Measurements from ENCODE around the gene SEMA3B.
"Not testable (repeated sequence)": the region's sequence is repeated elsewhere in the genome, so short reads cannot be mapped to it uniquely, and the experiment has no call there.

Gene SEMA3B
- total RNA-seq, result 0.52 to 1.8 reads per million in 2 experiments

DNA sequence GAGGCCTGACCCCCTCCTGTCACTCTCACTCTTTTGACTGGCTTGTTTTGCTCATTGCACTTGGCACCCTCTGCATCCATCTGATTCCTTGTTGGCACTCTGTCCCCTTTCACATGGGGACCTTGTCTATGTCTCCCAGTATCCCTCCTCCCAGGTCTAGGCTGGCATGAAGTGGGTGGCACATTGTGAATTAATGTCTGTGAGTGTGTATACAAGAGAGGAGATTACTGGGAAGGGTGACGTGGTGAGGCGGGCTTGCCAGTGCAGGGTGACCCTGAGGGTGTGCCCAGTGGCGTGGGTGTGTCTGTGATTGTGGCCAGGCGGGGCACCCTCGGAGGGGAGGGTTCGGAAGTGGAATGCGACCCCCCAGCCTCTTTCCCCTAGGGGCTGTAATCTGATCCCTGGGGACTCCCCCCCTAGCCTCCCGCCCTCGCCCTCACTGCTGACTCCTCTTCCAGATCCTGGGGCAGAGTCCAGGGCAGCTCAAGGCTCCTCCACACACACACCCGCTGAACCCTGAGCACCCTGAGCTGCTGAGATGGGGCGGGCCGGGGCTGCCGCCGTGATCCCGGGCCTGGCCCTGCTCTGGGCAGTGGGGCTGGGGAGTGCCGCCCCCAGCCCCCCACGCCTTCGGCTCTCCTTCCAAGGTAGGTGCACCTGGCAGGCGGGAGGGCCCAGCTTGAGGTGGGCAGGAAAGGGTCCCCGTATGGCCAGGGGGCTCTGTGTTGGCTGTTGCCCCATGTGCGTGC, at the start of gene SEMA3B:
SEMA3B (plus strand) TSS at position 445 of the 749 bp plus-strand sequence; CDS start at position 539, 94 bp downstream.
- no peak for DNase-seq (ENCODE audit: low read depth)

DNA sequence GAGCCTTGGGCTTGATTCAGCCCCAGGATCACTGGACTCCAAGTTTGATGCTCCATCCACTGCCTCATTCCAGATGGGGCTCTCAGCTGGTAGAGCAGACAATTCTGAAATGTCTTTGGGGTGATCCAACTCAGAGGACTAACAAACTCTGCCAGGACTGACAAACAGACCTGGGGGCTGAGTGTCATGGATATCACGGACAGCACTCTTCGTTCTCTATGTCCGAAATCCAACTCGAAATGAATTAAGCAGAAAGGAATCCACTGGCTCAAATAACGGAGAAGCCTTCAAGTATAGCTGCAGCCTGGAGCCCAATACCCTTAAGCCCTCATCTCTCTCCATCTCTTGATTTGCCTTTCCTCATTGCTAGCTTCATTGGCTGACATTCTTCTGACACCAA, 49.7 kb upstream of the SEMA3B start:
- no peak for DNase-seq (ENCODE audit: low read depth)

DNA sequence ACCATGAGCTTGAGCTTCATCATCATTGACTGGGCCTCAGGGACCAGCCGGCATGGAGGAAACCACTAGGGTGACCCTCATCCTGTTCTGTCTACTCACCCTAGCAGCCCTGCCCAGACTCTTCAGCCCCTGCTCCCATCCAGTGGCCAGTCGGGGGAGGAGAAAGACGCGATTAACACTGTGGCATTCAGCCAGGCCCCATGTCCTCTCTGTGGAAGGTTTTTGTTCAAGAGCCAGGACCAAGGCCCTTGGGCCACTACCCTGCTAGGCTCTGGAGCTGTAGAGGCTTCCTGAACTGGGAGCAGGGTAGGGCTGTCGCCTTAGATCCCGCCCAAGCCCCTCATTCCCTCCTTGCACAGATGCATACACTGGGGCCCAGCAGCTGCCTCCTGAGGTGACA, 48.8 kb upstream of the SEMA3B start:
- DNase-seq (ENCODE audit: low read depth), result no peak

DNA sequence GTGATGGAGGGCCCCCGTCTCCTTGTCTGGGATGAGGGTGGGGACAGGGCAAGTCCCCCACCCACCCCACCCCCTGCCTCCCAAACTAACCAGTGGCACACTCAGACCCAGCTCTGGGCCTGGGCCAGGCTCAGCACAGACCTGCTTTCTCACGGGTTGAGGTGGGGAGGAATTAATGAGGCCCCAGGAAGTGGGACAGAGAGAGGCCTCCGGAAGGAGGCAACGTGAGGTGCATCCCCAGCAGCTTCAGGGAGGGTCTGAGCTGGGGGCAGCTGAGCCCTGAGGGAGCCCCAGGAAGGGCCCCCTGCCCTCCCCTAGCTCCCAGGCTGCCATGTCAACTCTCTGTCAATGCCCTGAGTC, 47.9 kb upstream of the SEMA3B start:
- DNase-seq (ENCODE audit: low read depth), result no peak

DNA sequence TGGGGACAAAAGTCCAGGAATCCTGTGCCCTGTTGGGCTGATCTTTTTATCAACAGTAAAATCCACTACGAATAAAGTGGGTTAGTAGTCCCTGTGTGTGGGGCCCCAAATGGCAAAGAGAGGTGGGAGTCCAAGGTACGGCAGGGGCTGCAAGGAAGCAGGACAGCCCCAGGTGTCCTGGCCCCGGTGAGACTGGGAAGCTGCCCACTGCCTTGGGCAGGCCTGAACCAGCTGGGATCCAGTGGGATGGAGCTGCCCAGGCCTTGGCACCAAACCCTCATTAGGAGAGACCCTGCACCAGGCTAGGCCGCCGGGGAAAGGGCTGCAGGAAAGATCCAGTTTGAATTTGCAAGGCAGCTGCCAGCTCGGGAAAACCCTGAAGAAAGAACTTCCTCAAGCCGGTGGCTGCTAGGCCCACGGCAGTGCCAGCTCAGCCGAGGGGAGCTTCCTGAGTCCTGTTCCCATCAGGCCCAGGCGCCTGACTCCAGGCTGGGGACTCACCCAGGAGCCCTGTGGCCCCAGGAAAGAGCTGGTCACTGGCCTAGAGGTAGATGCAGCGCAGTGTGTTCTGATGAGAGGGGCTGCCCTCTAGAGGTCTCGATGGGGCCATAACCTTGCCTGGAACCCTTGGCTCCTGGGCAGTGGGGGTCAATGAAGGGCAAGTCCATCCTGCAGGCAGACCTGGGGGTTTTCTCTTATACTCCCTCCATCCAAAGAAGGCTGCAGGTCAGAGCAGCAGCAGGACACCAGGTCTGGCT, 47.4 kb upstream of the SEMA3B start:
- DNase-seq (ENCODE audit: low read depth), result no peak

DNA sequence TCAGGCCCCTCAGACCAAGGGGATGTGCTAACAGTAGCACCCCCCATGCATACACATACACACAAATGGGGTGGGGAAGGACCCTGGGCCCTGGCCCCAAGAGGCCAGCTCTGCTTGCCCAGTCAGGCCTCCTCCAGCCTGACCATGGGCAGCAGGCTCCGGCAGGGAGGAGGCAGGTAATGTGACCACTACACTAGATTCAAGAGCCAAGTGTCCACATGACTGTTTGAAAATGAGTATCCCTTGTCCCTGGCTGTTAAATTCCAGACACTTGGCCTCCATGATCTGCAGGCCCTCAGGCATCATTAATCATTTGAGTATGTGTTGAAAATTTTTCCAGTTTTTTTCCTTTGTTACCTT, 46.8 kb upstream of the SEMA3B start:
- DNase-seq (ENCODE audit: low read depth), result no peak

DNA sequence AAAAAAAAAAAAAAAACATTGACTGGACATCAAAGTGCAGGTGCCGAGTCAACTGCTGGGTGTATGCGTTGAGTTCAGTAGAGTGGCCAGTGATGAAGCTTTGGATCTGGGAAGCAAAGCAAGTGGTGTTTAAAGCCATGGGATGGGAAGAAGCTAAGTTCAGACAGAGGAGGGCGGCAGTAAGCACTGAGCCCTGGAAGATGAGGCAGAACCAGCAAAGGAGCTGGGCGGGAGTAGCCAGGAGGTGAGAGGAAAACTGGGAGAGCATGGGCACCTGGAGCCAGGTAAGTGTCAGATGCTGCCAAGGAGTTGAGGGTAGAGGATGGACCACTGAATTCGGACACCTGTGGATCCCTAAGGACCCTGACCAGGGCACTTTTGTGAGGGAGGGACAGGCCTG, 44.3 kb upstream of the SEMA3B start:
- no peak for DNase-seq (ENCODE audit: low read depth)

DNA sequence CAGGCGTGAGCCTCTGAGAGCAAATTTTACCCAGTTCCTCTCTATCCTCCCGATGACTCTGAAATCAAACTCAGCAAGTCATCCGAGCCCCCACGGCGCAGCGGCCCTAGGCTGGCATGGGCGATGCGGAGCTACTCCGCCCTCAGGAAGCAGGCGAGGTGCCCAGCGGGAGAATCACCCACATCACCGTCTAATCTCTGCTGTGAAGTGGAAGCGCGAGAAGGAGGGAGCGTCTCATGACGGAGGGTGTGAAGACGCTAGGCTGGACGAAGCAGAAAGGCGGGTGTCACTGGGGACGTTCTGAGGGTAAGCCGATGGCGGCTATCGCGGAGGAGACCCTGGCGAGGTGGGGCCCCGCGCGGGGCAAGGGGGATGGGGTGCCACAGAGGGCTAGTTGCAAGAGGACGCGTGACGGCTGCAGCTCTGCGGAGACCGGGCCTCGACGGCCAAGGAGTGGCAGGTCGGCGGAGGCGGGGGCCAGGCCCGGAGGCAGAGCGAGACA, 42.0 kb upstream of the SEMA3B start:
- no peak for DNase-seq (ENCODE audit: low read depth)

DNA sequence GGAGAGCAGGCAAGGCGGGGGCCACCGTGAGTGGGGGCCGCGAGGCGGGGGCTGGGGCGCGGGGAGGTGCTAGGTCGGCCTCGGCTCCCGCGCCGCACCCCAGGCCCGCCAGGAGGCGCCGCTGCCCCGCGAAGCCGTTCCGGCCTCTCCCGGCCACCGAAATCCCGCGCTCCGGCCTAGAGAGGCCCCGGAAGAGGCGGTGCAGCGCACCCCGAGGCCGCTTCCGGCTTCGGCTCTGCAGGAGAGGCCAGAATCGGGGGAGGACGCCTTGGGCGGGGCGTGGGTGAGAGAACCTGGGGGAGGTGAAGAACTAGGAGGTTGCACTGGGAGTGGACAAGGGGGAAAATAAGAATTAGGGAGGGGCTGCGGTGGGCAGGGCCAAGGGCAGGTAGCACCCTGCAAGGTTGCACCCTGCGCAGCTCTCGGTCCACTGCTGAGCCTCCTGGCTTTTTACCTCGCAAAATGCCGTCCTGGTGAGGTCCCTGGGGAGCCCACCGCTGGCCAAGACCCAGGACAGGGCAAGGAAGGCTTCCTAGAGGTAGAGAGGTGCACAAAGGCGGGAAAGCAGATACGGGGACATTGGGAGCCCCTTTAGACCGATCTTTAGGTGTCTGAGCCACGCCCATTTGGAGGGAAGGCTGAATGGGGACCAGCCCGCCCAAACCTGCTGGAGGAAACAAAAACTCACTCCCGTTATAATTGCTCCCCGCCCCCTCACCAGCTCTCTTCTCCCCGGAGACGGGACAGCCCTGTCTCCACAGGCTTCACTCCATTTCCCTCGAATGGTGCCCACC, 41.4 kb upstream of the SEMA3B start:
- DNase-seq (ENCODE audit: low read depth), result peak; percentile 83

DNA sequence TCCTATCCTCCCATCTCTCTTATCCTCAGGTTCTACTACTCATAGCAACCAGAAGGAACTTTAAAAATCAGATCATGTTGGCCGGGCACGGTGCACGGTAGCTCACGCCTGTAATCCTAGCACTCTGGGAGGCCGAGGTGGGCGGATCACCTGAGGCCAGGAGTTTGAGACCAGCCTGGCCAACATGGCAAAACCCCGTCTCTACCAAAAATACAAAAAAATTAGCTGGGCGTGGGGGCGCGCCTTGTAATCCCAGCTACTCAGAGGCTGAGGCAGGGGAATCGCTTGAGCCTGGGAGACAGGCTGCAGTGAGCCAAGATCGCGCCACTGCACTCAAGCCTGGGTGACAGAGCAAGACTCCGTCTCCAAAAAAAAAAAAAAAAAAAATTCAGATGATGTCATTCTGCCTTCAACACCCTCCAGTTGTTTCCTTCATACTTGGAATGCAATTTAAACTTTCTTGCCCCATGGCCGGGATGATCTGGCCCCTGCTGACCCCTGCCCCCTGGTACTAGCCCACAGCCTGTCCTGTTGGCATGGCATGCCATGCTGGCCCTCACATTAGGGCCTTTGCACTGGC, 40.7 kb upstream of the SEMA3B start:
- DNase-seq (ENCODE audit: low read depth), result not testable (repeated sequence)

DNA sequence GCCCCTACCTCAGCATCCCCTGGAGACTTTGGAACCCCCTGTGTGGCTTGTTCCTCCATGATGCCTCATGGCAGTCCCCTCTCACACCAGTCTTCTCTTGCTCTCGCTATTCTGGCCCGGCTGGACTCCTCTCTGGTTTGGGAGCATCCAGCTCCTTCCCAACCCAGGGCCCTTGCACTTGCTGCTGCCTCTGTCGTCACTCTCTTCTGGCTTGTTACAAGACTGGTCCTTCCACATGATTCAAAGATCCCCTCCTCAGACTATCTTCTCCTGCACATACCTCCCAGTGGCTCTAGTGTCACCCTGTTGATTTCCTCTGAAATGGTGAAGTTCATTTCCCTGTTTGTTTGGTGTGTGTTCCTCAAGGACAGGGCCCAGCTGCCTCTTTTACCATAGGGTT, 39.5 kb upstream of the SEMA3B start:
- no peak for DNase-seq (ENCODE audit: low read depth)

DNA sequence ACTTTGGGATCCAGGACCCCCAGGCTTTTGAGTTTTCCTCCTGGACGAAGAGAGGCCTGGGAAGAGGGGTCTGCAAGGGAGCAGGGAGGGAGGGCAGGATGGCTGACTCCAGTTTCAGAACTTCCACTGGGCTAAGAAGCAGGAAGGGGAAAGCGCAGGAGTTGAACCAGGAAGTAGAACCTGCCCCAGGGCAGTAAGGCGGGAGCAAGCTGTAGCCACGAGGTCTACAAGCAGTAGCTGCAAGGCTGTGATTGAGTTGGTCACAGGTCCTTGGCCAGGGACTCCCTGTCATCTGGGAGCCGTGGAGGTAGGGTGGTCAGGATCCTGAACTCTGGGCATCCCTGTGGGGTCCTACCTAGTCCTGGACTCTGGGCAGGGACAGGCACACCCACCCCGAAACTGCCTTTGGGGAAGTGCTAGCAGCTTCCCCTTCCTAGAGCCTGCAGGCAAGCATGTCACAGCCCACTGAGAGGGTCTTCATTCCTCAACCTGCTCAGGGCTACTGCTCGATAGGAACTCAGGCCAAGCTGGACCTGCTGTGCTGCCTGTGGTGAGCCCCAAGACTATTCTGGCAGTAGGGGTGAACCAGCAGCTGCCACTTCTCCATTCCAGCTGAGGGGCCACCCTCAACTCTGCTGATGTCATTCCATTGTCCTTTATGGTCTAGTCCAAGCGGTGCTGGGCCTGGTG, 38.7 kb upstream of the SEMA3B start:
- no peak for DNase-seq (ENCODE audit: low read depth)

DNA sequence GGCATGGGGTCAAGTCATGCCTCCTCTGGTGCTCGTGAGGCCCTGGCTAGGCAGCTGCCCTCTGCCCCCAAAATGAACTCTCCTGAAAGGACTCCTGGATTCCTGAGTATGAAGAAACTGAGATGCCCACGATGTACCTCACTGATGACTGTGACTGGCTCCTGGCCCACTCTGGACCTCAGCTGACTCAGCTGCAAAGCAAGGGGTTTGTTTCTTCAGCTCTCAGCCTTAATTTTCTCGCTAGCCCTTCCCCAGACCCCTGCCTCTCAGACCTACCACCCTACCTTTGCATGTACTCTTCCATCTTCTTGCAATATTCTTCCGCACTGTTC, 38.2 kb upstream of the SEMA3B start:
- no peak for DNase-seq (ENCODE audit: low read depth)

DNA sequence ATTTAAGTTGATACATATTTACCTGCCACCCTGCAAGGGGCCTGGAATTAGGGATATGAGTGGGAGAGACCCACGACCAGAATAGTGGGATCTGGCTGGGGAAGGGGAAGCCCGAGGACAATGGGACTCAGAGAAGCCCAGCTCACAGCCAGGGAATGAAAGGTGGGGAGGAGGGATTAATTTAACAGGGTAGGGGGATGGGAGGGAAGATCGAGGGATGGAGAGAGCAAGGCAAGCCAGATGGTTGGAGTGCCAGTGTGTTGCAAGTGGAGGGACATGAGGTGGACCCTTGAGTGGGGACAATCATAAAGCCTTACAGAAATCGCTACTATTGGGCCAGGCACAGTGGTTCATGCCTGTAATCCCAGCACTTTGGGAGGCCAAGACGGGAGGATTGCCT, 37.4 kb upstream of the SEMA3B start:
- DNase-seq (ENCODE audit: low read depth), result no peak

DNA sequence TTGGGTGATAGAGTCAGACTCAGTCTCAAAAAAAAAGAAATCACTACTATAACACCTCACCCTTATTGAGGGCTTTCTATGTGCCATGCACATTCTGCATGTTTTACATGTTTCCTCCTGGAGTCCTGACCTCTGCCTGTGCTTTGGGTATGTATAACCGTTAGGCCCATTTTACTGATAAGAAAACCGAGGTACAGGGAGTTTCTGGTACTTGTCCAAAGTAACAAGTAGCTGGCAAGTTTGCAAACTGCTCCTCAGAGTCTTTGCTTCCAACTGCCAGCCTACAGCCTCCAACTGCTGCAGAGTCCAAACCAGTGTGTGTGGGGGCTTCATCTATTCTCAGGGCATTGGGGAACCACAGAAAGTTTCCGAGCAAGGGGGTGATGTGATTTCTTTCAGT, 36.6 kb upstream of the SEMA3B start:
- DNase-seq (ENCODE audit: low read depth), result no peak

DNA sequence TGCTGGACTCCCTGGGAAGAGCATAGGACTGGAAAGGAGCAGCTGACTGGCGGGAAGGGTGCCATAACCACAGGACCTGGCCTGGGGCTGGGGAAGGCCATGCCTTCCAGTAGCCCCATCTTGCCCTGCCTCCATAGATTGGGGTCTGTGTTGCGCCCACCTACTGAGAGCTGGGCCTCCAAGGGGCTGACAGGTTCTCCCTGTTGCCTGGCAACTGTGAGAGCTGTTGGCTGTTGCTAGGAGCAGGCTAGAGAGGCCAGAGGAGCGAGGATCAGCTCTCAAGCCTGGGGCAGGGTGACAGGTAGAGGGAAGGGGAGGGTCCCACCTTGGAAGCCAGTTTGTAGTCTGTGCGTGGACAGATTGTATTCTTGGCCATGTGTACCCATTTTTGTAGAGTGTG, 35.8 kb upstream of the SEMA3B start:
- no peak for DNase-seq (ENCODE audit: low read depth)

DNA sequence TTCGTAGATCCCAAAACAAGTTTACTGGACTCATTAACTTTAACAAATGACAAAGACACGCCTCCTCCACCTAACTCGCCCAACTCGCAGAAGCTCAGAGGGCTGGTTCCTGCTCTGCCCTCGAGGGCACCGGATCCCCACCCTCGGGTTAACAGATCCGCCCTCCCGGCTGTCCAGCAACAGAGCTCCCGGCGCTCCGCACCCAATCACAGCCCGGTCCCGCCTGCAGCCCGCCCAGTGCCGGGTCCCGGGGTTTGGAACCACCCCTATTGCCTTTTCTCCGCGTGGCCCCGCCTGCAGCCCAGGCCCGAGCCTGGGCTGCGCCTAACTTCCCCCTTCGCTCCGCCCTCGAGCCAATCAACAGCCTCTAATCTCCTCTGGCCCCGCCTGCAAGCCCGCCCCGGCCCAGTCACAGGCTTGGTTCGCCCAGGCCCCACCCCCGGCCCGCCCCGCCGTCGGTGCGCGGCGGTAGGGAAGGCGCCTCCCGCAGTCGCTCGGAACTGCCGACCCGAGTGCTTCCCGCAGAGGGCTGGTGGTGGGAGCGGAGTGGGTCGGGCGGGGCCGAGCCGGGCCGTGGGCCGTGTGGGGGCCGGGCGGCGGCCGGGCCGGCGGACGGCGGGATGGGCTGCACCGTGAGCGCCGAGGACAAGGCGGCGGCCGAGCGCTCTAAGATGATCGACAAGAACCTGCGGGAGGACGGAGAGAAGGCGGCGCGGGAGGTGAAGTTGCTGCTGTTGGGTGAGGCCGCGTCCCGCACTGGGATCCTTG, 33.0 kb upstream of the SEMA3B start, which contains the start of gene GNAI2:
GNAI2 (plus strand) TSS at position 489 of the 768 bp plus-strand sequence; CDS start at position 621, 132 bp downstream.
- DNase-seq (ENCODE audit: low read depth), result peak; percentile 98

DNA sequence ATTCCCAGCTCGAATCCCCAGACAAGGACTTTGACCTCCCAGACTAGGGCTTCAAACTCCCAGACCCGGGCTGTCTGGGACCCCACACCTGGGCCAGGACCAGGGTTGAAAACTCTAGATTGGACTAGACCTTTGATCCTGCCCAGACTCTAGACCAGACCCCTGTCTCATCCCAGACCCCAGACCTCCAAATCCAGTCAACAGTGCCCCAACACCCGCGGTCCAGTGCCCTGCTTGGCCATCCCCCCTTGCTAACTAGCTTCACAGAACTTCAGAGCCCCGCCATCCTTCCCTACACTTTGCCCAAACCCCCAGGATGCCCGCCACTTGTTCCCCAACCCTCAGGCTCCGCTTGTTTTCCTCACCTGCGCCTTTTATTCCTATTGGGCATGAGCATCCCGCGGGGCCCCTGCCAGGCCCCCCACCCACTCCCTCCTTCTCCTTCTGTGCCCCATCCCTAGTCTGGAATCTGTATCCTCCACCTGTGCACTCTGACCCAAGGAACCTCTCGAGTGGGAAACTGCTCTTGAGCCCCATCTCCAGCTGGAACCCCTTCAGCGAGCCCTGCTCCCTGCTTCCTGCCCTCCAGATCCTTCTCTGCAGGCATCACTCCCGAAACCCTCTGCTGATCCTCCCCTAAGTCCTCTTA, 32.3 kb upstream of the SEMA3B start:
- DNase-seq (ENCODE audit: low read depth), result no peak

DNA sequence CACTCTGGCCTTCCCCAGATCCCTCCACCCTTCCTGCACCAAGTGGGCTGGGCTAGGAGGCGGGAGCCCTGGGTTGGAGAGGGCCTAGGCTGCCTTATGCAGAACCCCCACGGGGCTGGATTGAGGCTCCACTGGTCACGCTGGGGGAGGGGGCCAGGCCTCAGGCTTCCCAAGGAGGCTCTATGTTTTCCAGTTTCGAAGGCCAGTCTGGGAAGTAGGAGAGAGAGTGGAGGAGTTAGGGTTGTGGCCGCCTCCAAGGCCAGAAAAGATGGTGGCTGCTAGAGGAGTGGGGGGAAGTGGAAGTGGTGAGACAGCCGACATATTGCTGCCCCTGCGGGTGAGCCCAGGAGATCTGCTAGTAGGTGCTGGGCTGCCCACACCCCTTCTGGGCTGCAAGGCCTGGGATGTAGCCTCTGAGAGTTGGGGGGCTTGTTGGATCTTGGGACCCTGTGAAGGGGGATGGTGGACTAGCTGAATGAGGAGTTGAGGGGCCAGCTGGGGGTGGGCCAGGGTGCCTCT, 31.8 kb upstream of the SEMA3B start:
- DNase-seq (ENCODE audit: low read depth), result no peak

Measured in T follicular helper cell (primary cell).